DMS 273 treated with DMSO at 0.1 percent for 48 hours (cell line): ENCODE data around the gene KCTD5.
"Not testable (repeated sequence)": the region's sequence is repeated elsewhere in the genome, so short reads cannot be mapped to it uniquely, and the experiment has no call there.

ENCODE experiments used
- DNase-seq: peaks from one replicate; lab custom pipeline; 2025; lab: John Stamatoyannopoulos, UW

KCTD5 gene

DNA sequence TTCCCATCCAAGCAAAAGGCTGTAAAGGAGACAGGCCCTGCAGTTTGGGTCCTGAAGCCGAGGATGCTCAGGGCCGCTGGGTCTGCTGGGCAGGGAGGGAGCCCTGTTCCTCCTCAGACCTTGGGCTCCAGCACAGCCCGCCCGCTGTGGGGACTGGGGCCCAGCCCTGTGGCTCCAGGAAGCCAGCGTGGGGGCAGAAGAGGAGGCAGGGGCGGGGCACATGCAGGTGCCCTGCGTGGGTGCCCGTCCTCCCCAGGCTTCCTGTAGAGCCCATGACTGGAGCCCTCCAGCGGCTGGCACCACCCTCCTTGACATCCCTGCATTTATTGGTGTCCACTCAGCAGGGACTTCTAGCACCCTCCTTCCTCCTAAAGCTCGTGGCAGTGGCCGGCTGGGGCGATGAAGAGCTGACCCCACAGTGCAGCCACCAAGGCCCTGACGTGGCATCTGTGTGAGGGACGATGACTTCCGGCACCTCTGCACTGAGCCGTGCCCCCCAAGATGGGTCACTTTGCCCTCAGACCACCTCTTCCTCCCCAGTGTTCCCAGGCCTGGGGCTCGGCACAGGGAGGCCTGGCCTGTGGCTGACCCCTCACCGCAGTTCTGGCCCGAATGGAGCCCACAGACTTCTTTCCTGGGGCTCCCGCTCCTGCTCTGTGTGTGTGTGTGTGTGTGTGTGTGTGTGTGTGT is 27.8 kb downstream of the KCTD5 start:
- no peak for DNase-seq

DNA sequence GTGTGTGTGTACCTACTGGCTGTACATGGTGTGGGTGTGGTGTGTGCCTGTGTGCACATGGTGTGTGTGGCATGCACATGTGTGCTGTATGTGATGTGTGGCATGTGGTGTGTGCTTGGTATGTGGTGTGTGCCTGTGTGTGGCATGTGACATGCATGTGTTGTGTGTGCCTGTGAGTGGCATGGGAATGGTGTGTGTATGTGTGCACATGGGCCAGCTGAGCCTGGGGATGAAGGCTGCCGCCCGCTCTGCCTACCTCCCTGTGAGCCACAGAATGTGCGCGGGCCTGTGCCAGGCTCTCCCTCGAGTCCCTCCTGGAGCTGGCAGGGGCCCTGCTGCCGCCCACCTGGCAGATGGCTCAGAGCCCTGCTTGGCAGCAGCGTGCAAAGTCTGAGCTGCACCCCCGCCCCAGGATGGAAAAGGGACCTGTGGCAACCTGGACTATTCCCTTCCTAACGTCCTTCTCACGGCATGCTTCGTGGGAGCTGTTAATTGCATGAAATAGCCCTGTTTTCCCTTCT is 28.4 kb downstream of the KCTD5 start:
- peak; percentile 28 for DNase-seq

DNA sequence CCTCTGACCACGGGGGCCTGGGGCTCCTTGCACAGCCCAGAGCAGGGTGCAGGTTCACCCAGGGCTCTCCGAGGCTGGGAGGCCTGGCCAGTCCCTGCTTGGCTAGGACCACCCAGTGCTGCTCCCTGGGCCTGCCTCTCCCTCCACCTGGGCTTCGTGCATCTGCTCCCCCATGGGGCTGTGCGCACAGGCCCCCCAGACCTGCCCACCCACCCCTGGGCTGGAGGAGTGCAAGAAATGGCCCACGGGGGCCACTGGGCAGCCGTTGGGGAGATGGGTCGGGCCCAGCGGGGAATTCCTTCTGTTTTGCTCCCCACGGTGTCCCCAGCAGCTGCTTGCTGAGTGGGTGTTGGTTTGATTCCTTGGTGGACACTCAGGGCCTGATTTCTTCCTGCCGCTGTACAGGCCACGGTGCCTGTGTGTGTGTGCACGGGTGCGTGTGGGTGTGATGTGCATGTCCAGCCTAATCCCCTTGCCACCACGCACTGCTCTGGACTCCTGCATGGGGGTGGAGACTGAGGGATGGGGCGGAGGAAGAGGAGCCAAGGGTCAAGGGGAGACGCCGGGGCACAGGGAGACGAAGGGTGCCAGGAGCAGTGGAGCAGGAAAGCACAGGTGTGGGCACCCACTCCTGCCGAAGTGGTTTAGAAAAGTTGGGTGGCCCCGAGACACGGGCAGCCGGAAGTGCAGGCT is 29.2 kb downstream of the KCTD5 start:
- no peak for DNase-seq

DNA sequence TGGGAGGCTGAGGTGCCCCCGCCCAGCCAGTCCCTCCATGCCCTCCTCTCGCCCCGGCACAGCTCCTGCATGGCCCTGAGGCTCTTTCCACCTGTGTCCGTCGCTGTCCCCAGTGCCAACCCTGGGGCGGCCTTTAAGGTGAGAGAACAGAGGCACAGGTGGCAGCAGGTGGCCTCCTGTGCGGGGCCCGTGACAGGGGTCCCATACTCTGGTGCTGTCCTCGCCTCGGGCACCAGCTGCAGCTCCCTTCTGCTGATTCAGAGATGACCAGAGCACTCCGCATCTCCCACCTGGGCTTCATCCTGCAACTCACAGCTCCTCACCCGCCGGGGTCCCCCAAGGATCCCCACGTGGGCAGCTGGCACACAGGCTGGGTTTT is 29.7 kb downstream of the KCTD5 start:
- DNase-seq, result no peak

DNA sequence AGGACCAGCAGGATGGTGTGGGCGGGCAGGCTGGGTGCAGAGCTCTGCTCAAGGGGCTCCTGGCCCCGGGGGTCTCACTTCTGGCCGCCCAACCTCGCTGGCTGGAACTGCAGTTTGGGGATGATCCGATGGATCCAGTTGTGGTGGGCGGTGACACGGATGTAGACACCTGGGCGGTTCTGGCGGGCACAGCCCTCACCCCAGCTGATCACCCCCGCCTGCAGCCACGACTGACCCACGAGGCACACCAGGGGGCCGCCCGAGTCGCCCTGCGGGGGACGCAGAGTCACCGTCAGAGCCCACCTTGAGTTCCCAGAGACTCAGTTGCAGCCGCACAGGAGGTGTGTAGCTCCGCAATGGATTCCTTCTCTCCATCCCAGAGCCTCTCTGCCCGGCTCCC is 30.2 kb downstream of the KCTD5 start:
- no peak for DNase-seq

DNA sequence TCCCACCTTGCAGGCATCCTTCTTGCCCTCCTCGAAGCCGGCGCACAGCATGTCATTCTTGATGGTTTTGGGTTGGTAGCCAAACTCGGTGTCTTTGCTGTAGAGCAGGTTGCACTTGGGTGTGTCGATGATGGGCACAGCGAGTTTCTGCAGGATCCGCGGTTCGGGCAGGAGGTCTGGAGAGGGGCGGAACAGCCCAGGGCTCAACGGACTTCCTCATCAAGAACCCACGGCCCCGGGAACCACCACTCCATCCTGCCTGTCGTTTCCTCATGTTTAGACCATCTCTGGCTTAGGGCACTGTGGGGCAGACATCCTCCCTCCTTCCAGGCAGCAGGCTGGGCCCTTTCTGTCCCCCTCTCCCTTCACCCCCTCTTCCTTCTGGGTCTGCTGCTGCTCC is 31.2 kb downstream of the KCTD5 start:
- DNase-seq, result no peak

DNA sequence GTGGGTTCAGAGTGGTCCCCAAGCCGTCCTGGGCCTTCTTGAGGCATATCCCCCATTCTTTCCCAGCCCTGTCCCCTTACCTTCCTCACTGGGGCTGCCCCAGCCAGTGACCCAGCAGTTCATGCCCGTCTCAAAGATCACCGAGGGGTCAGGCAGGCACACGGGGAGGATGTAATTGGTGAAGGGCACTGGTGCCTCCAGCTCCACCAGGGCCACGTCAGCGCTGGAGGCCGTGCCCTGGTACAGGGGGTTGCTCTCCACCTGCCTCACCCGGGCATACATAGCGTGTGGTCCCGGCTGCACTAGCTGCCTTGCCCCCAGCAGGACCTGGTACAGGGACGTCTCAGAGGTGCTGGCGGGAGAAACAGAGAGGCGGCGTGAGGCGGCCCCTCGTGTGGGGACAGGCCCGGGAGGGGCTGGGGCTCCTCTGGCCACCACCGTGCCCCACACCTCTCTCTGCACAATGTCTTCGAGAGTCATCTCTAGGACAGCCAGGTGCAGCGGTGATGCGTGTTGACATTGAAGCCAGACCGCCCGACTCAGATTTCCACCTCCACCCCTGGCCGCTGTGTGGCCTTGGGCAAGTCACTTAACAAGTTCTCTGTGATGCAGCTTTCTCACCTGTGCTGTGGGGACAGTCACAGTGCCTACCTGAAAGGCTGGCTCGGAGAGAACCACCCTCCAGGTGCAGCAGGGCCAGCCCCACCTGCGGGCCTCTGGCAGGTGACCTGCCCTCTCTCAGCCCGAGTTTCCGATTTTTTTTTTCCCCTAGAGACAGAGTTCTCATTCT is 31.9 kb downstream of the KCTD5 start:
- no peak for DNase-seq

DNA sequence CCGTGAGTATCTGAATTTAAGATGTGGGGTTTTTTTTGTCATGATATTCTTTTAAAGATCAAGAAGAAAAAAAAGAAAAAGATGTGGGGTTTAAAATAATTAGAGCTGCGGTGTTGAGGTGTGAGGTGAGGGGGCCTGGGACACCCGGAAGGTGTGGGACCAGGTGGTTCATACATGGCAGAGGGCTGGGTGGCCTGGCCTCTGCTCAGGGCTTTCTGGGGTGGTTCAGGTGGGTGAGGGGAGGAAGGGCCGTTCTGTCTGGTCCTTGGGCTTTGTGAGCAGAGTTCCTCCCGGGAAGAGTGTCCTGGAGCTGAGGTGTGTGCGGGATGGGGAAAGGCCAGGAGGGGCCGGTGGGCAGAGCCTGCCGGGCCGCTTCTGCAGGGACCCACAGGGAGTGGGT is 32.7 kb downstream of the KCTD5 start:
- no peak for DNase-seq

DNA sequence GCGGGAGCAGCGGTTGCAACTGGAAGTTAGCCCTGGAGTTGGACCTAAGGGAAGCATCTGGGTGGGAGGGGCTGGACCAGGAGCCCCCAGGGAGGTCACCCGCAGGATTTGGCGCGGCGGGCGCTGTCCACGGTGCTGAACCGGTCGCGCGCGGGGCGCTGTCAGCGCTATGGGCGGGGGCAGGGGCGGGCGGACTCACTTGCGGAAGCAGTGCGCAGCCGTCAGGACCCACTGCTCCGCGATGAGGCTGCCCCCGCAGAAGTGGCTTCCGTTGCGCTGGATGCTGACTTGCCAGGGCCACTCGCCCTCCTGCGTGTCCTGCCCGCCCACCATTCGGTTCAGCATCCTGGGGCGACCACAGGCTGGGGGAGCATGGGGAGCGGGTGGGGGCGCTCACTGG is 33.2 kb downstream of the KCTD5 start:
- no peak for DNase-seq

DNA sequence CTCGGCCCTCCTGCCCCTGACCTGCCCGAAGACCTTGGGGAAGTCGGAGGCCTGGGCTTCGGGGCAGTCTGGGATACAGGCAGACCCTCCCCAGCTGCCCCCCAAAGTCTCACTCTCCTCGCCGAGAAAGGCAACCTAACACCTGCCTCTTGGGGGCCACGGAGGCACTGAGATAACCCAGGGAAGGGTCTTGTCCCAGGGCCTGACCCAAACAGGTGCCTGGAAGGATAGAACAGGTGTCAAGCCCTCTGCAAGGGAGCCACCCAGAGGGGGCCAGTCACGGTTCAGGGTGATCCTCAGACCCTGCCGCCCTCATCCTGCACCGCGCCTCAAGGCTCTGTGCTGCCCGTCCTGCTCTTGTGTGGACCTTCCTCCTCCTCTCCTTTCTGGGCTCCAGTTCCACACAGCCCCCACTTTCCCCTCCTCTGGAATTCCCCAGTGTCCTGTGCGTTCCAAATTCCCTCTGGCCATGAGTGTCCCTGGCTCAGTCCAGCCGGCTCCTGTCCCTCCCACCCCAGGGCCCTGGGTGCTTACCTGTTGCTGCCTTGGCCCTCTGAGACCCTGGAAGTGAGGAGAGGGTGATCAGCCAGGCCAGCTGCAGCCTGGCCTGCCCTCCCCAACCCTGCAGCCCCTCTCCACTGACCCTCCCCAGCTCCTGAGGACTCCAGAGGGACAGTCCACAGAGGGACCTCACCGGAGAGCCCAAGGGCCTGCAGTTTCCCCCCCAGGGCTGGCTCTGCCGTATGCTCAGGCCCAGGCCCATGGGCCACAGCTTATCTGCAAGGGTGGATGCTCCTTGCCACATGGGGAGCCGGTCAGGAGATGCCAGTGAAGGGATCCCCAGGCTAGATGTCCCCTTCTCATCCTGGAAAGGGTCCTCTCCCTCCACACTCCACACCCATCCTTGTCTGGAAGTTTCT is 33.9 kb downstream of the KCTD5 start:
- no peak for DNase-seq

DNA sequence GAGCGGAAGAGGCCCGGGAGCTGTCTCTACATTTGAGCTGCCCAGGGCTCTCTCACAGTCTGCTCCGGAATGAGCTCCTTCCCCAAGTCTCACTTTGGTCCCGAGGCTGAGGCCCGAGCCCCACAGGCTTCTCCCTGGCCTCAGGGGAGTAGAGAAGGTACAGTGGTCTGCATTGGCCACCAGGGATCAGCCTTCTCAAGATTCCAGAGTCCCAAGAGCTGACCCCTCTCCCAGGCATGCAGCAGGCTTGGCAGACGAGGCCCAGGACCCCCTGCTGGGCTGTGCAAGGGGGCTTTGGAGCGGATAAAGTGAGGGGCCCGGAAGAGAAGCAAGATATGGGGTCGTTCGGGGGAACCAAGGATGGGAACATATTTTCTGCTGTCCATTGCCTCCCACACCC is 34.6 kb downstream of the KCTD5 start:
- no peak for DNase-seq

DNA sequence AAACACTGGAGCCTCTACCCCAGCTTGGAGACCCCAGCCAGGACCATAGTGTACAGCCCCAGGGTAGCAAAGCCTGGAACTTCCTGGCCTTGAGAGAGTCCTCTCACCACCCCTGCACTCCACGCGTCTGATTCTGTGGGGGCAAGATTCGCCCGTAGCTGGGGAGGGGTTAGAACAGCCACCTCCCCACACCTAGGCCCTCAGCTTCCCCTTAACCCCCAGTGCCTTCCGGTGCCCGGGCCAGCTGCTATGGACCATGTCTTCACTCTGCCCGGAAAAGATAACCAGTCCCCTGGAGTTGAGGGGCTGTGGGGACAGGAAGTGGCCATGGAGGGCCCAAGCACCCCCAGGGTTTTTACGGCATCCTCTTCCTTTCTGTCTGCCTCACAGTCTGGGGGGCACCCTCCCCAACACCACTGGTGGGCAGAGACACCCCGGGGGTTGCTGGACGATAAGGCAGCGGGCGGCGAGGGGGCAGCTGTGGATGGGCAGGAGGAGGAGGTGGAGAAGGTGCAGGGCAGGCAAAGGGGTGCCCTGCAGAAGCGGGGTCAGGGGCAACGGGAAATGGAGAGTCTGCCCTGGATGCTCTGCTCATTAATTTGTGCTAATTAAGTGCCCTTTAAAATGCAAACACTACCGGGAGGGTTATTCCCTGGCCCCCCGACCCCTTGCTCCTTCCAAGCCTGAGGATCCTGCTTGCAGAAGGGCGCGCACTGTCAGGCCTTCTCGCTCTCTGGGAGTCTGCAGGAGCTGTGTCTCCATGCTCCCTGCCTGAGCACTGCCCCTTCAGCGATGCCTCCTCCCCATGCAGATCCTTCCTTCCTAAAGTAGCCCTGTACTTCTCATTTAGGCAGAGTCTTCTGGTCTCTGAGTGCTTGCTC is 35.3 kb downstream of the KCTD5 start:
- DNase-seq, result no peak

DNA sequence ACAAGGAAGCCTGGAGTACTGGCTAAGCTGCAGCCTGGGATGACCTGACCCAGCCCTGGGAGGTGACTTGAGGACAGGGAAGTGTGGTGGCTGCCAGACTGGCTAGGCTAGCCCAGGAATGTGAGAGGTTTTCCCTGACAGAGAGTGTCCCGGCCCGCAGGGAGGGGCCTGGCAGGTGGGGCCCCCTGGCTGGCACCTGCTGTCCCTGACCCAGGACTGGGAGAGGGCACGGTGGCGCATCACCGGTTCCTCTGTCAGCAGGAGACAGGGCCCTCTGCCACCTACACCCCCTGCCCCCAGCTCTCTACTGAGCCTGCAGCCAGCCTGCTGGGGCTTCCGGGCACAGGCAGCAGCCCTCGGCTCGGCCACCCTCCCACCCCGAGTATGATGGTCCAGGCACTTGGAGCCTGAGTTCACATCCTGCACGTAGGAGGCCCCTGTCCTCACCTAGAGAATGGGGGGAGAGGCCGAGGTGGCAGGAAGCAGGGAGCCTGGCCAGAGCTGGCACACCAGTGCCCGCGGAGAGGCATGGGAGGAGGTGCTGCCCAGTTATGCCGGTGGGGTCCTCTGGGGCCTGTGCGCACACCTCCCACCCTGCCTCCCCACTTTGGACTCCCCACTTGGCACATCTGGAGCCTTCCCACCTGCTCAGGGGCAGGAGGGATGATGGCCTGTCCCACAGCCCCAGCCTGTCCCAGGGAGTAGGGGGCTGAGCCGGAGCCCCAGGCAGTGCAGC is 37.2 kb downstream of the KCTD5 start:
- no peak for DNase-seq

DNA sequence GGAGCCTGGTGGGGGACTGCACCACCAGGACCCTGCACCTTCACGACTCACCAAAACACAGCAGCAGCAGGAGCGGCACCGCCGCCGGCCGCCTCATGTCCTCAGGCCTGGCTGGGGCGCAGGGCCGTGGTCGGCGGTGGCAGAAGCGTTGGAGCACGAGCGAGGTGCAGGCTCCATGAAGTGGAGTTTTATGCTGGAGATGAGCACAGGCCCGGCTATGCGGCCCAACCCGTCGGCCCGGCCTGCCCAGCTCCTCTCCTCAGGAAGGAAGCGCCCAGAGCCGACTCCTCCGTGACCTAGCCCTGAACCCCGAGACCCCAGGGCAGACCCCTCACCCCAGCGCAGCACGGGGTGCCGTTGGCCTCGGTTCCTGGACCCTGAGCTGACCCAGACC is 37.7 kb downstream of the KCTD5 start, which contains the start of gene PRSS27:
Gene PRSS27 (minus strand): TSS at position 161 of the 394 bp plus-strand sequence. CDS start 64 bp downstream, at position 97.
- no peak for DNase-seq

DNA sequence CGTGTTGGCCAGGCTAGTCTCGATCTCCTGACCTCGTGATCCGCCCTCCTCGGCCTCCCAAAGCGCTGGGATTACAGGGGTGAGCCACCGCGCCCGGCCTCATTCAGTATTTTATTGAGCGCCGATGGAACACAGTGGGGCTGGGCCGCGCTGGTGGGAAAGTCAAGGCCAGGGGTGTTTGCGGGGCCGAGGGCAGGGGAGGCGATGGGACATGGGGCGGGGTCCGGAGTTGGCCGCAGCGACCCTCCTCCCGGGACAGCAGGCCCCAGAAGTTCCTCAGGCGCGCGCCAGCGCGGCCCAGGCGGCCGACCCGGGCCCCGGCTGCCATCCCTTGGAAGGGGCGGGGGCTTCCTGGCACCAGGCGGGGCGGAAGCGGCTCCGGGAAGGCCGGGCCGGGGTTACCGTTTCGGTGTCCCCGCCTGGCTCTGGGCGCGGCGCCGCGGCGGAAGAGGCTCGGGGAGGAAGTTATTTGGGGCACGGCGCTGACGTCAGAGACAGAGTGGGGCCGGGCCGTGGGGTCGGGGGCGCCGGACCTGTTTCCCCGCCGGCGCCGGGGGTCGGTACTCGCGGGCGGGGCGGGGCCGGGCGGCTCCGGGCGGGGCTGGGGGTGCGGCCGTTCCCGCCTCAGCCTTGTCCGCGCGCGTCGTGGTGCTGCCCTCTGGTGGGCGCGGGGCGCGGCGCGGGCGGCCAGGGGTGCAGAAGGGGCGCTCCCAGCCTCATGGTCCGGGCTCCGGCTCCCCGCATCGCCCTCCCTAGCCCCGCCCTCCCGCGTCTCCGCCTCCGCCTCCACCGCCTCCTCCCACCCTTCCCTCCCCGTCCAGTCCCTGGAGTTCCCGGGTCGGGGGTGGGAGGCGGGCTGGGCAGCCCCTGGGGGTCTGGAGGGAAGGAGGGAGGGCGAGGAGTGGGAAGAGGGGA is 38.7 kb downstream of the KCTD5 start:
- peak; percentile 70 for DNase-seq

DNA sequence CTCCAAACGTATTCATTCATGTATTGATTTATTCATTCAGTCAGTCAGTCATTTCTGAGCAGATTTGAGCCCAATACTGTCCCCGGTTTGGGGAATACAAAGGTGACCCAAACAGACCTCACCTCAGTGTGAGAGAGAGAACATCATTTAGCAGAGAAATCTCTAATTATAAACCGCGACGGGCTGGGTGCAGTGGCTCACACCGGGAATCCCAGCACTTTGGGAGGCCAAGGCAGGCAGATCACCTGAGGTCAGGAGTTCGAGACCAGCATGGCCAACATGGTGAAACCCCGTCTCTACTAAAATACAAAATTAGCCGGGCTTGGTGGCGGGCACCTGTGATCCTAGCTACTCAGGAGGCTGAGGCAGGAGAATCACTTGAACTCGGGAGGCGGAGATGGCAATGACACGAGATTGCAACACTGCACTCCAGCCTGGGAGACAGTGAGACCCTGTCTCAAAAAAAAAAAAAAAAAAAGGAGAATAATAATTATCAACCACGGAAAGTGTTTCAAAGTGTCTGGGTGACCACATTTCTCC is 39.4 kb downstream of the KCTD5 start:
- not testable (repeated sequence) for DNase-seq

DNA sequence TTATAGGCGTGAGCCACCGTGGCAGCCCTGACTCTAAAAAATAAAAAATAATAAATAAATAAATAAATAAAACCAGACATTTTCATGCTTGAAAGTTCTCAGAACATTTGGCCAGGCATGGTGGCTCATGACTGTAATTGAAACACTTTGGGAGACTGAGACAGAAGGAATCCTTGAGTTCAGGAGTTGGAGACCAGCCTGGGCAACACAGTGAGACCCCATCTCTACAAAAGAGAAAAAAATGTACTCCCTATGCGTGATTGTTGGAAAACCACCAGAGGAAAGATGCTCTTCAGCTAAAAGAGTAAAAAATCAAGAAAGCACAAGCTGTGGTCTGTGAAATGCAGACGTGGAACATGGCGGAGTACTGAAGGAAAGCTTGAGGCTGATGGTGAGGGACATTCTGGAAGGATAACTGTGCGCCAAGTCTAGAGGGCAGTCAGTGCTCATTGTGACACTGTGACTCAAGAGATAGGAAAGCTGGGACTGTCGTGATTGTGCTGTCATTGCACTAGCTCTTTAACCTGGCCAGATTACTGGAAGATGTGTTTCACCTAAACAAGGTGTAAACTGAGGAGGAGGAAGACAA is 41.9 kb downstream of the KCTD5 start:
- no peak for DNase-seq

DNA sequence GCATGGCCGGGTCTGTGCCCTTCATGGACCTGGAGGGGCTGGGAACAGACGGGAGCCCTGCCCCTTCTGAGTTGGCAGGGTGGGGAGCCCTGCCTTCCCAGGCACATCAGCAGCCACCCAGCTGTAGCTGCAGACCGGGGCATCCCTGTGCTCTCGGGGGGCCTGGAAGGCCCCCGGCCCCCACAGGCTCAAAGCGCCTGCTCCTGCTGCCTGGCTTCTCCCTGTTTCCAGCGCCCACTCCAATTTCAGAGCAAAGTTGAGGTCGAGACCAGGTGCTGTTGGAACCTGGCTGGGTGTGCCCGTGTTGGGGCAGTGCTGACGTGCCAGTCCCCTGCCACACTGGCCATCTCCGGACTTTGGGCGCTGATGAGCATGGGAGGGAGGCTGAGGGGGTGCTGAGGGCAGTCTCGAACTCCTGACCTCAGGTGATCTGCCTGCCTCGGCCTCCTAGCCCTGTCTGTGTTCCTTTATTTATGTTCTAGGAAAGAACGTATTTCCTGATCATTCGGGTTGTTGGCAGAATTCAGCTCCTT is 42.6 kb downstream of the KCTD5 start:
- DNase-seq, result no peak
